CD14-positive monocyte (primary cell): ENCODE data around the gene C2CD4A. TPM values are rescaled to one million over a fixed set of nuclear protein-coding genes. Genes with fewer than 3 reads are reported as not detected.

Experiments
- DNase-seq, 3 donors: peaks; one replicate each; pipeline ENCODE4 v3.0.0-alpha.2; 2011 to 2022
- H2AFZ ChIP-seq: 2 replicates; pipeline ENCODE4 v1.6.0; 2012; ENCODE audit warnings: mild to moderate bottlenecking, low read depth, low read length, inconsistent platforms; ENCODE audit not compliant: insufficient read depth, poor library complexity, severe bottlenecking
- H3K27ac ChIP-seq, 2 donors: 1 replicate in 1 of 2; 2 replicates in 1 of 2; pipeline ENCODE4 v1.5.1; 2012 to 2013; ENCODE audit warnings: low read length in 2 of 2, control low read depth in 1 of 2, inconsistent platforms in 1 of 2, low read depth in 1 of 2, mild to moderate bottlenecking in 1 of 2
- H3K27me3 ChIP-seq, 2 donors: one replicate each; pipeline versions ENCODE4 v1.6.0 to v1.6.1; 2011 to 2013; ENCODE audit warnings: low read length in 2 of 2; ENCODE audit not compliant: control insufficient read depth in 2 of 2, insufficient read depth in 2 of 2
- H3K36me3 ChIP-seq, 2 donors: replicated peaks in 1 of 2; 1 replicate in 1 of 2; 2 replicates in 1 of 2; pipeline versions ENCODE4 v1.5.1 to v1.6.1; 2012 to 2013; ENCODE audit warnings: low read length in 2 of 2, control low read depth in 1 of 2, inconsistent platforms in 1 of 2, mild to moderate bottlenecking in 1 of 2; ENCODE audit not compliant: insufficient read depth in 2 of 2, control insufficient read depth in 1 of 2
- H3K4me1 ChIP-seq, 2 donors: 1 replicate in 1 of 2; 2 replicates in 1 of 2; pipeline versions ENCODE4 v1.5.1 to v1.6.1; 2012 to 2013; ENCODE audit warnings: low read length in 2 of 2, control low read depth in 1 of 2, inconsistent platforms in 1 of 2, mild to moderate bottlenecking in 1 of 2, moderate library complexity in 1 of 2; ENCODE audit not compliant: insufficient read depth in 2 of 2, control insufficient read depth in 1 of 2
- H3K4me2 ChIP-seq: replicated peaks from 2 replicates; pipeline ENCODE3; 2012; ENCODE audit warnings: low read length, moderate library complexity, mild to moderate bottlenecking; ENCODE audit not compliant: poor library complexity, severe bottlenecking; ENCODE audit errors: extremely low read depth
- H3K4me3 ChIP-seq, 3 experiments: fragments of 200-600 bp in 1 of 3; sonication (generic) in 1 of 3; replicated peaks in 1 of 3; 1 replicate in 2 of 3; 2 replicates in 1 of 3; pipeline ENCODE4 v1.5.1; 2011 to 2013; ENCODE audit warnings: low read length in 3 of 3, mild to moderate bottlenecking in 3 of 3, control low read depth in 2 of 3, low read depth in 2 of 3, inconsistent platforms in 1 of 3, moderate library complexity in 1 of 3
- H3K79me2 ChIP-seq: 2 replicates; pipeline ENCODE4 v1.6.0; 2012; ENCODE audit warnings: mild to moderate bottlenecking, control low read depth, inconsistent platforms, low read length, moderate library complexity; ENCODE audit not compliant: insufficient read depth
- H3K9ac ChIP-seq: 2 replicates; pipeline ENCODE4 v1.6.0; 2017; ENCODE audit warnings: low read length, mild to moderate bottlenecking; ENCODE audit not compliant: insufficient read depth, poor library complexity, severe bottlenecking
- H3K9me3 ChIP-seq, 2 donors: replicated peaks in 1 of 2; 1 replicate in 1 of 2; 2 replicates in 1 of 2; pipeline versions ENCODE4 v1.5.1 to v1.6.1; 2012 to 2013; ENCODE audit warnings: low read length in 2 of 2, control low read depth in 1 of 2; ENCODE audit not compliant: control insufficient read depth in 1 of 2, insufficient read depth in 1 of 2
- H4K20me1 ChIP-seq: 2 replicates; pipeline ENCODE4 v1.6.0; 2012; ENCODE audit warnings: mild to moderate bottlenecking, low read length, control low read depth, moderate library complexity; ENCODE audit not compliant: insufficient read depth
- H3K27ac Mint-ChIP-seq, 7 donors: one replicate each; pipeline ENCODE4 v1.8.0; 2020; ENCODE audit warnings: mild to moderate bottlenecking in 7 of 7, mixed read lengths in 7 of 7, moderate library complexity in 6 of 7, inconsistent platforms in 2 of 7
- H3K27me3 Mint-ChIP-seq, 3 donors: one replicate each; pipeline ENCODE4 v1.8.0; 2021 to 2022; ENCODE audit warnings: low read depth in 3 of 3, mild to moderate bottlenecking in 3 of 3, mixed read lengths in 3 of 3, moderate library complexity in 3 of 3, inconsistent platforms in 1 of 3
- H3K36me3 Mint-ChIP-seq, 2 donors: one replicate each; pipeline ENCODE4 v1.8.0; 2020; ENCODE audit warnings: mixed read lengths in 2 of 2, inconsistent platforms in 1 of 2, mild to moderate bottlenecking in 1 of 2
- H3K4me1 Mint-ChIP-seq: one replicate; pipeline ENCODE4 v1.8.0; 2020; ENCODE audit warnings: mild to moderate bottlenecking, mixed read lengths
- H3K4me3 Mint-ChIP-seq, 2 donors: one replicate each; pipeline ENCODE4 v1.8.0; 2020; ENCODE audit warnings: mild to moderate bottlenecking in 2 of 2, mixed read lengths in 2 of 2, moderate library complexity in 1 of 2
- H3K9me3 Mint-ChIP-seq, 7 donors: one replicate each; pipeline ENCODE4 v1.8.0; 2020 to 2022; ENCODE audit warnings: mixed read lengths in 7 of 7, mild to moderate bottlenecking in 6 of 7, moderate library complexity in 6 of 7, inconsistent platforms in 2 of 7
- CTCF ChIP-seq: fragments of 200-600 bp; IDR thresholded peaks from one replicate; pipeline ENCODE4 v1.8.0; 2022; ENCODE audit warnings: antibody characterized with exemption, mild to moderate bottlenecking
- WGBS: methylation state at CpG from one replicate; pipeline ENCODE4 v1.1.5; 2013; ENCODE audit warnings: missing lambda C conversion rate; ENCODE audit not compliant: insufficient coverage; 5-methylcytosine and 5-hydroxymethylcytosine counted together
- intact Hi-C, 2 donors: fragments of 100-400 bp; cut with micrococcal nuclease; formaldehyde crosslinking; loops; one replicate each; pipeline versions ENCODE4 v1.15.0 to v1.15.1; 2023
- polyA plus RNA-seq, 3 donors: library from polyadenylated mRNA; depleted of rRNA in 1 of 3; unstranded in 2 of 3; stranded (reverse) in 1 of 3; fragments of 300-500 nt in 2 of 3; fragments of >200 nt in 1 of 3; fragmentation: Illumina TruSeq in 2 of 3; gene quantifications; 1 replicate in 2 of 3; 2 replicates in 1 of 3; pipeline ENCODE4 v1.2.3, GENCODE V29; 2012 to 2021

C2CD4A gene
- polyA plus RNA-seq, 3 donors: not detected

DNA sequence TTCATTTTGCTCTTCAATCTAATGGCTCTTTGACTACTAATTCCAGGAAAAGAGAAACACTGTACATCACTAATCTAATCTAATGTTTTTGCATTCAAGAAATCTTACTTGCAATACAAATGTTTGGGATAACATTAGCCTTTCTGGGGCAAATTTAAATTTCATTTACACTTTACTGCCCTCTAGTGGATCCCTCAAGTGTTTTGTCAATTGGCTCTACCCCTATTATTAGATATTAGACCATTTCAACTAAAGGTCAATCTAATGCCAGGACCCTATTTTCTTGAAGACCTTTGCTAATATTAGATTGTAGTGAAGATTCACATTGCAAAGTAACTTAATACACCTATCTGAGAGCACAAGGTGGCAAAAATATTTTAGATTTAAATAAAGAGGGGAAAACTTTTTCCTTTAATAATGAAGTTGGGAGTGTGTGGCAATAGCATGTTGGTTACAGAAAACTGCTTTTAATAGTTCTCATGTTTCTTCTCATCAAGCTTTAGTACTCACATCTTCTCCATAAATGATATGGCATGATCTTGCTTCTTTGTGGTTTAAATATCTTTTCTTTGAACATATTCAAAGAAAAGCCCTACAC, 5.0 kb downstream of the C2CD4A start:
- Histone ChIP-seq H3K4me3 (no peak overlapping the region), H2AFZ (no peak overlapping the region), H3K79me2 (no peaks in the 10 kb centered on the region), H3K27me3 (peaks cover 24 to 32% of the 10 kb centered on the region in 2 donors), H3K36me3 (no peaks in the 10 kb centered on the region), H3K27ac (no peak overlapping the region), H4K20me1 (peaks cover 6% of the 10 kb centered on the region), H3K9me3 (no peaks in the 10 kb centered on the region), H3K4me1 (peaks cover 20 to 22% of the 10 kb centered on the region in 2 donors), H3K9ac (no peak overlapping the region), H3K4me2 (no peak overlapping the region)
- peaks cover 25 to 30% (median 29%) of the 10 kb centered on the region in 3 donors for H3K27me3 Mint-ChIP-seq
- peaks cover 0 to 7% of the 10 kb centered on the region in 2 donors for H3K36me3 Mint-ChIP-seq
- no peak overlapping the region for H3K27ac Mint-ChIP-seq
- H3K4me1 Mint-ChIP-seq: peaks cover 19% of the 10 kb centered on the region
- H3K9me3 Mint-ChIP-seq: peaks cover 0 to 11% (median 4%) of the 10 kb centered on the region in 7 donors
- TF ChIP-seq CTCF: peak; percentile 85
- peak; percentile 25 to 65 (median 35) for DNase-seq
- no peak overlapping the region for H3K4me3 Mint-ChIP-seq
- intact Hi-C loops: no loop called here

GRCh38 chr15:62075595-62076277, 9.0 kb downstream of the C2CD4A start:
- Histone ChIP-seq H3K4me1 (no peaks in the 10 kb centered on the region), H3K36me3 (no peaks in the 10 kb centered on the region), H3K27ac (no peak overlapping the region), H4K20me1 (no peaks in the 10 kb centered on the region), H2AFZ (no peak overlapping the region), H3K4me3 (no peak overlapping the region), H3K9me3 (no peaks in the 10 kb centered on the region), H3K4me2 (no peak overlapping the region), H3K27me3 (peaks cover 2% of the 10 kb centered on the region in 2 donors), H3K79me2 (no peaks in the 10 kb centered on the region), H3K9ac (no peak overlapping the region)
- no peak overlapping the region for H3K27ac Mint-ChIP-seq
- peaks cover 5 to 13% (median 9%) of the 10 kb centered on the region in 3 donors for H3K27me3 Mint-ChIP-seq
- H3K9me3 Mint-ChIP-seq: peaks cover 0 to 2% (median 0%) of the 10 kb centered on the region in 7 donors
- H3K4me1 Mint-ChIP-seq: no peaks in the 10 kb centered on the region
- no peak for DNase-seq
- no peak for TF ChIP-seq CTCF
- no peaks in the 10 kb centered on the region for H3K36me3 Mint-ChIP-seq
- intact Hi-C loops: no loop called here
- WGBS: no CpG with 5 or more reads among the region's 9 CpGs
- no peak overlapping the region for H3K4me3 Mint-ChIP-seq
